ENCODE measurements around the gene ANO6.

DNA sequence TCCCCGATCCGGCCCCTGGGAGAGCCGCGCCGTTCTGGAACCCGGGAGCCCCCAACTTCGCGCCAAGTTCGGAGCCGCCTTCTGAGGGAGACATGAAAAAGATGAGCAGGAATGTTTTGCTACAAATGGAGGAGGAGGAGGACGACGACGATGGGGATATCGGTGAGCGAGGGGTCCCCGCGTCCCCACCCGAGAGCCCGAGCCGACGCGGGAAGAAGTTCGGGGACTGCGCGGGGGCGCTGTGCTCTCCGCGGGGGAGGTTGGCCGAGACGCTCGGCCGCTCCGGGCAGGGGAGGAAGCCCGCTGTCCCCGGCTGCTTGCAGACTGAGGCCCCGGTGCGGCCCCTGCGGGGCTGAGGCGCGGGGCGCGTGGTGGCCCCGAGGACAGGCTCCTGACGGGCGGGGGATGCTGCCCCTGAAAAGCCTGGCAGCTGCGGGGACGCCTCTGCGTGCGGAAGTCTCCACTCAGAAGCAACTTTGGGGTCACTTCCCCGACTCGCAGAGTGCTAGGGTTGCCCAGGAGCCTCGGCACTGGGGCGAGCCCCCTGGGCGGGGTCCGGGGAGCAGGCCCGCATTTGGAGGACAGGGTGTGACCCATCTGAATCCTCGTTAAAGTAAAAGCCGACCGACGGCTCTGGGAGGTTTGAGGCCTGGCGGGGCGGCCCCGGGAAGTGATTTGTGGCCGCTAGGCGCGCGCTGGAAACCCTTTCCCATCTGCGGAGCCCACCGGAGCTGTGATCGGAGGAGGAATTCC, 511 bp downstream of the ANO6 start:
- TF ChIP-seq, protein P1, sequence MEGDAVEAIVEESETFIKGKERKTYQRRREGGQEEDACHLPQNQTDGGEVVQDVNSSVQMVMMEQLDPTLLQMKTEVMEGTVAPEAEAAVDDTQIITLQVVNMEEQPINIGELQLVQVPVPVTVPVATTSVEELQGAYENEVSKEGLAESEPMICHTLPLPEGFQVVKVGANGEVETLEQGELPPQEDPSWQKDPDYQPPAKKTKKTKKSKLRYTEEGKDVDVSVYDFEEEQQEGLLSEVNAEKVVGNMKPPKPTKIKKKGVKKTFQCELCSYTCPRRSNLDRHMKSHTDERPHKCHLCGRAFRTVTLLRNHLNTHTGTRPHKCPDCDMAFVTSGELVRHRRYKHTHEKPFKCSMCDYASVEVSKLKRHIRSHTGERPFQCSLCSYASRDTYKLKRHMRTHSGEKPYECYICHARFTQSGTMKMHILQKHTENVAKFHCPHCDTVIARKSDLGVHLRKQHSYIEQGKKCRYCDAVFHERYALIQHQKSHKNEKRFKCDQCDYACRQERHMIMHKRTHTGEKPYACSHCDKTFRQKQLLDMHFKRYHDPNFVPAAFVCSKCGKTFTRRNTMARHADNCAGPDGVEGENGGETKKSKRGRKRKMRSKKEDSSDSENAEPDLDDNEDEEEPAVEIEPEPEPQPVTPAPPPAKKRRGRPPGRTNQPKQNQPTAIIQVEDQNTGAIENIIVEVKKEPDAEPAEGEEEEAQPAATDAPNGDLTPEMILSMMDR (IDR thresholded peaks at IDR 0.05): peak in 2 of 3 donors; percentile 12 to 45
- TF ChIP-seq POLR2A (IDR thresholded peaks at IDR 0.05): no peak

Measured in breast epithelium (tissue), 3 donors.